ENCODE results near the gene LINC01488. TPM values are rescaled to one million over a fixed set of nuclear protein-coding genes. Genes with fewer than 3 reads are reported as not detected.

LINC01488 gene
- total RNA-seq (2014; rRNA removed; shearing (Covaris generic)), result not detected in 2 replicates

DNA sequence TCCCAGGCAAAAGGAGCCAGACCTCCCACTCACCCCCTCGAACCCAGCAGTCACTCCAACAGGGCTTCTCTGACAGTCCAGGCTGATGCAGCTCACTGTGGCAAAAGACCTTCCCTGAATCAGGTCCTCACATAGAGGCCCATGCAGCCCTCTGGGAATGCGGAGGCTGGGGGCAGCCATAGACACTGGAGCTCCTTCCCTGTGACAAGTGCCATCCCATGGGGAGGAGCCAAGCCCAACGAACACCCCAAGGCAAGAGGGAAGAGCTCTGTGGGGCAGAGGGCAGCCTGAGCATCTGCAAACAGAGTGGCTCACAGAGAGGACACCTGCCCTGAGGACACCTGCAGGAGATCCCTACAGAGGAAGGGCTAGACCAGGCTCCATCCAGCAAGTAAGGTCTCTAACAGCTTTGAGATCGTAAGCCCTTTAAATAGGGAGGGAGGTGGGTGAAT lies at the start of gene LINC01488:
Gene LINC01488, plus strand, starts transcription at position 271 of the 452 bp plus-strand sequence.
- no peak for DNase-seq (ENCODE audit: low read depth)

GRCh38 chr11:69431893-69432738 lies 49.3 kb upstream of the LINC01488 start:
- DNase-seq (ENCODE audit: low read depth), result no peak

GRCh38 chr11:69433741-69434140 lies 47.7 kb upstream of the LINC01488 start:
- DNase-seq (ENCODE audit: low read depth), result no peak

- DNase-seq (ENCODE audit: low read depth), result no peak
Measured at GRCh38 chr11:69434471-69434931, 47.0 kb upstream of the LINC01488 start.

GRCh38 chr11:69435161-69435986 lies 46.1 kb upstream of the LINC01488 start:
- no peak for DNase-seq (ENCODE audit: low read depth)

DNA sequence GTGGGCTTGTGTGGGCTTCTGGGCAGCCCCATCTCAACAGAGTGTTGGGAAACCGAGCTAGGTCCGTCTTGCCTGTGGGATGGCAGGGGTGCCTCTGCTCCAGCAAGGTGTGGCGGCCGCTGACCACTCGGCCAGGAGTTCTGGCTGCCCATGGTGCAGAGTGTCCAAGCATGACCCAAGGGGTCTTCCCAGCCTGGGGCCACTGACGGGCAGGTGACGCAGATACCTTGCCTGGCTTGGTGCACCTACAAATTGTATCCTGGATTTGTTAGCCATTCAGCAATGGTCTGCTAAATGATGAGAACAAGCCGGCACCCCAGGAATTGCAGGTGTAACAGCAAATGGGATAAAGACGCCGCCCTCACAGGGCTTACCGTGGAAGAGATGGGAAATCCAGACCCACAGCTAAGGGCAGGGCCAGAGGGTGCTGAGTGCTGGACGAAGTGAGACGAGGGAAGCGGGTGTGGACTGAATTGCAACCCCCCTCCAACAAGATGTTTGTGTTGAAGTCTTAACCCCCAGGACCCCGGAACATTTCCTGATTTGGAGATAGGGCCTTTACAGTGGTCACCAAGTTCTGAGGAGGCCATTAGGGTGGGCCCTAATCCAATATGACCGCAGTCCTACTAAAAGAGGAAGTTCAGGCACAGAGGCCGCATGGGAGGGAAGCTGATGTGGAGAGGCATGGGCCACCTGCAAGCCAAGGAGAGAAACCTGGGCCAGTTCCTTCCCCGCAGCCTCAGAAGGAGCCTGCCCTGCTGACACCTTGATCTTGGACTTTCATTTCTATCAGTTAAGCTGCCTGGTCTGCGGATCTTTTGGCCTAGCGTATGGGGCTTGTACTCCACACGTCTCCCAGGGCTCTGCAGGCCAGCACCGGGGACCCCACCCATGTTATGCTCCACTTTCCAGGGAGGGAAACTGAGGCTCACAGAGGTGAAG lies 45.2 kb upstream of the LINC01488 start:
- DNase-seq (ENCODE audit: low read depth), result no peak

DNA sequence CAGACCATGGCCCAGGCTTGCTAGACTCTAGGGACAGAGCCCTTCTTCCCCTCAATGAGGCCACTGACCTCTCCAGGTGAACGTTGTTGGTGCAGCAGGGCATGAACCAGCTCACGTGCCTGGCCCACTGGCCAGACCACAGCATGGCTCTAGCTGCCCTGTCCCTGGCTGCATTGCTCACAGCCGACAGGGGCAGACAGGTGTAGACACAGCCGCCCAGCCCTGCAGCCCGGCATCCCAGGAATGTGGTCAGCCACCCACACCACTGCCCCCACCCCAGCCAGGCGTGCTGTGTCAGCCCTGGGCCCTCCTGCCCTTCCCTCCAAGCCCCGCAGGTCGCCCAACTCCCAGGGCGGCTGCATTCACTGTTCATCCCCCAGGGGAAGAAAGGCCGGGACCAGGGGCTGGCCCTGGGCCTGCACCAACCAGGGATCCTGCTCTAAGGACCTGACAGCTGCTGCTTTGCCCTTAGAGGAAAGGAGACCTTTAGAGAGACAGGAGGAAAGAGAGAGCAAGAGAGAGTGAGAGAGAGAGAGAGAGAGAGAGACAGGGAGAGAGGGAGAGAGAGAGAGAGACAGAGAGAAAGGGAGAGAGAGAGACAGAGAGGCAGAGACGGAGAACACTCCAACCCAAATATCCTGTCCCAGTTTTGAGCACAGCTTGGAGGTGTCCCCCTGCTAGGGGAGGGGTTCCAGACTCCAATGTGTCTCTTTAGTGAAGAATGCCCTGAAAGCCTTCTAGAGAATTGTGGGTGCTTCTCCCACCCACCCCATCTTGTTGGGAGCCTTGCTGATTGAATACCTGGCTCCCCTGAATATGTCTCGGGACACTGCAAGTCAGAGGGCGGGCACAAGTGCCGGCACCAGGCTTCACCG lies 44.2 kb upstream of the LINC01488 start:
- DNase-seq (ENCODE audit: low read depth), result peak; percentile 86

- no peak for DNase-seq (ENCODE audit: low read depth)
Measured at GRCh38 chr11:69437876-69438205, 43.6 kb upstream of the LINC01488 start.

DNA sequence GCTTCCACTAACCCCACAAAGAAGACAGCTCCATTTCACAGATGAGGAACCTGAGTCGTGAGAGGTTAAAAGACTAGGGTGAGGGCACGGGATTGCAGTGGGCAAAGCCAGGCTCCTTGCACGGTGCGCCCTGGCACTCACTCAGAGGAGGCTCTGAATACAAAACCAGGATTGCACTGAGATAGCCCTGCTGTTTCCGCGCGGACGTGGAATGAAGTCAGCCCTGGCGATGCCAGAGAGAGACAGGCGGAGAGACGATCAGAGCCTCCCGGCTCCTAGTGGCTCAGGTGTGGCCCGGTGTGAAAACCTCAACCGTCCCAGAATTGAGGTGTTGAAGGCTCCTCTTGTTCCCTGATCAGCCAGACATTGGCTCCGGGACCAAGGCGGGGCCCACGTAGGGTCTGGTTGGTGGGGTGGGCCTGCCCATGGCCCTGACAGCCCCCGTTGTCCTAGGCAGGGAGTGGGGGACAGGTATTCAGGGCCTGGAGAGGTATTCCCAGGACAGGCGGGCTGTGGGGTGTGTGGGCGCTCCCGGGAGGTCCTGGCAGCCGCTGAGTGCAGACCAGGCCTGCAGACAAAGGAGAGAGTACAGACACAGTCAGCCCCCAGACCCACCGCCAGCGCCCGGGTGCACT lies 43.1 kb upstream of the LINC01488 start:
- no peak for DNase-seq (ENCODE audit: low read depth)

- no peak for DNase-seq (ENCODE audit: low read depth)
Measured at GRCh38 chr11:69439127-69439526, 42.3 kb upstream of the LINC01488 start.

DNA sequence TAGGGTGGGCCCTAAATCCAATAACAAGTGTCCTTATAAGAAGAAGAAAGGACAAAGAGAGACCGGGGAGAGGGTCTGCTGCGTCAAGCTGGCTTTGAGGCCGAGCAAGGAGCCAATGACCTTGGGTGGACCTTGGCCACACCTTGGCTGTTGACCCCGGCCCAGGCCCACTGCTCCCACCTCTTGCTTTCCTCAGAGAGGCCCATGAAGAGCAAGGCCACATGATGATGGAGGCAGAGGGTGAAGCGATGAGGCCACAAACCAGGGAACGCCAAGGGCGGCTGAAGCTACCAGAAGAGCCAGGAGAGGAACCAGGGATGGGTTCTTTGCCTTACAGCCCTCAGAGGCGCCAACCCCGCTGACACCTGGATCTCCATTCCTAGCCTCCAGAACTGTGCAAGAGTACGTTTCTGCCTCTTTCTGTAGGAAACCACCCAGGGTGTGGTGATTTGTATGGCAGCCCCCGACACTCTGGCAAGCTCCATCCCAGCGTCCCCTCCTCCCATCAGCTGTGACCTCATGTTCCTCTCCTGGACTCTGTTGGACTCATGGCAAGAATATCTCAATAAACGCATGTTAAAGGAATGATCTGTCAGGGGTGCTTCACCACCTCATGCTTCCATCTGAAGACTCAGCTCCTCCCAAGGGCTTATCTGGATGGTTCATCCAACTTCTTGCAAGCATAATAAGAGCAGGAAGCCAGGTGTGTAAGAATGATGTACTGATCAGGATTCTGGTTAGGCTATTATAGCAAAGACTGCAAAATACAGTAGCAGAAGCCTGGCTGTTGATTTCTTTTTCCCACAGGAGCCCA lies 41.6 kb upstream of the LINC01488 start:
- DNase-seq (ENCODE audit: low read depth), result peak; percentile 24

- DNase-seq (ENCODE audit: low read depth), result peak; percentile 21
Measured at GRCh38 chr11:69440876-69441275, 40.6 kb upstream of the LINC01488 start.

DNA sequence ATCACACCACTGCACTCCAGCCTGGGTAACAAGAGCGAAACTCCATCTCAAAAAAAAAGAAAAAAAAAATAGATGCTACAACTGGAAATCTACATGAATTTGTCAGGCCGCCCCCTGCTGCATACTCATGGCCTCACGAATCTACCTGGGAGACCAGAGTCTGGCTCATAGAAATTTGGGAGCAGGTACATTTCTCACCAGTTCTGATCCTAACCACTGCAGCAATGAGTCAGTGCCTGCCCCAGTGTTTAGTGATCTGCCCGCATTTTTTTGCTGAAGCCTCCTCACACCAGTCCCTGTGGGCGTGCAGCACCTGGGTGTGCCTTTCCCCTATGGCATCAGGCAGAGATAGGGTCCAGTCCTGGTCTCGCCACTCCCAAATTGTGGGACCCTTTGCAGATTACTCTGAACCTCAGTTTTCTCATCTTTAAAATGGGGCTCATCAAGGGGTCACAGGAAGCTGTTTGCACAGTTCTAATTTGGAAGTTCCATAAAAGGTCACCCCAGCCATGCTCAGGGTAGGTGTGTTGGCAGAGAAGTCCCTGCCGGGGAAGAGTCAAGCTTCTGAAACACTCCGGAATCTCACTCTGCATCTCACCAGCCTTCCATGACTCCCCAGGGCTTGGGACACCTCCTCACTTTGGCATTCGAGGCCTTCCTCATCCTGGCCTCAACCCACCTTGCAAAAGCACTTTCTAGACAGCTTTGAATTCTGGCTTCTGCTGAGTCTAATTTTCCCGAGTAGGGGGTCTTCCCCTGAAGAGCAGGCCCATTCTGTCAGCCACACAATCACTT lies 39.3 kb upstream of the LINC01488 start:
- peak; percentile 53 for DNase-seq (ENCODE audit: low read depth)

DNA sequence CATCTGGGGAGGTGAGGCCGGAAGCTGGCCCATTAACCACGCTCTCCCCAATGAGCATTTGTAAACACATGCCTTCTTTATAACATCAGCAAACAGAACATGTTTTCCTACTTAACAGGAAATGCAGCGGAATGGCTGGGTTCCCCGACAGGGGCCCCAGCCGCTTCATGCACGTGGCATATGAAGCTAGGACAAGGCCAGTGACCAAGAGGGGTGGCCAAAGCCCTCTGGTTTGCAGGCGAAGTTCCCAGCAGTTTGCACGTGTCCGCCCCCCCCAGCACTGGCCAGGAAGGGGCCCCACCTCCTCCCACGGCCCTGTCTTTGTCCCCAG lies 38.7 kb upstream of the LINC01488 start:
- DNase-seq (ENCODE audit: low read depth), result peak; percentile 73

DNA sequence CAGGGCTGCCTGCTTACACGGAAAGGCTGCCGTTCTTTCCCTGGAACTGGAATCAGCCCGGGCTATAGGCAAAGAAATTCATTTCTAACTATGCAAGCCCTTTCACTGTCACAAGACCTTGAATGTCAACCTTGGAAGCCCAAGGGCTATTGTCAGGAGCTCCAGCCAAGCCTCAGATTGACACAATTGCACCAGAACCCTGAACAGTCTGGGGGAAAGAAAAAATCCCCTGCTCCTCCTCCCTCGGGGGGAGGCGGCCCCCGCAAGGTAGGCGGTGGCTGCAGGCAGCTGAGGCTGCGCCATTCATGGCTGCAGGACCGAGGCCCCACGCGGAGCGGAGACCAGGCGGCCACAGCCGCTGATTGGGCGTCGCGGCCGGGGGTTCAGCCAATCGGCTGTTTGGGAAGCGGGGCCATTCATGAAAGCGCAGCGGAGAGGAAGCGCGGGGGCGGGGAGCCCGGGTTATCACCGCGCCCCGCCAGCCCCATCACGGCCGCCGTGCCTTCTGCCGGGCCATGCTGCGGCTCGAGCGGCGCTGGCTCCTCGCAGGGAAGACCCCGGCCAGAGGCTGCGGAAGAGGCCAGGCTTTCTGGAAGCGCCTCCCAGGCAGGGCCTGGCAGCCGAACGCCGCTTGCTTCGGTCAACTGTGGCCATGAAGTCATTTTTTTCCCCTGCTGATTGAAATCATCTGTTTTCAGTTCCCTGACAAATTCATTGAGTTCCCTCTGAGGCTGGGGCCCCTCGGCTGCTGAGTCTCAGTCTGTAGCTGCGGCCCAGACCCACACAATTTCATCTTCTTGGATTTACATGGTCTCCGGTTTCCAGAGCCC lies 38.1 kb upstream of the LINC01488 start:
- DNase-seq (ENCODE audit: low read depth), result peak; percentile 92

- DNase-seq (ENCODE audit: low read depth), result no peak
Measured at GRCh38 chr11:69443968-69444364, 37.5 kb upstream of the LINC01488 start.

DNA sequence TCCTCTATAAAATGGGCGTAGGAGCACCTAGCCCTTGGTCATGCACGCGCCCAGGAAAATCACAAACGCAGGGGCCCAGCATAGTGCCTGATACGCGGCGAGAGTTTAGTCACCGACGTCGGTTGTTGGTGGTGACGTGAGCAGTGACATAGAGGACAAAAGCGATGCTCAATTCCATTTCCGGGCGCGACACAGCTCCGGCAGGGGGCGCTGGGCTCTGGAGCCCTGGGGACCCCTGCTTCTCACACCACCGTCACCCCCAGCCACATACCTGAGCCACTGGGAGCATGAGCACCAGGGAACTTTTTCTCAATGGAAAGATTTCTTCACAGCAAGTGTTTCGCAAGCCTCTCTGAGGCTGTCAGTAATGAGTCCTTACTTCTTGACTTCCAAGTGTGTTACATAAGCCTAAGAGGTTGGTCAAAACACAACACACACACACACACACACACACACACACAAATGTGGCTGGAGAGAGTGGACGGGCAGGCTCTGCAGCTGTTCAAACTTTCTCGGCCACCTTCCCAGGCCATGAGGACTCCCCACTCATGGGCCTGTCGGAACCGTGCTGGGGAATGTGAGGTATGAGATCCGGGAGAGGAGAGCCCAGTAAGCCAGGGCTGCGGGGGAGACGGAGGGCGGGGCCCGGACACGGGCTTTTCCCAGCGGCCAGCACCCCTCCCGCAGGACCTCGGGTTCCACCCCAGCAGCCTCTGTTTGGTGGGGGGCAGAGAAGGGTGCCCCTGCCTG lies 36.9 kb upstream of the LINC01488 start:
- DNase-seq (ENCODE audit: low read depth), result peak; percentile 44

Data from M059J (cell line).